ENCODE results near the gene SNX19.

Gene SNX19

DNA sequence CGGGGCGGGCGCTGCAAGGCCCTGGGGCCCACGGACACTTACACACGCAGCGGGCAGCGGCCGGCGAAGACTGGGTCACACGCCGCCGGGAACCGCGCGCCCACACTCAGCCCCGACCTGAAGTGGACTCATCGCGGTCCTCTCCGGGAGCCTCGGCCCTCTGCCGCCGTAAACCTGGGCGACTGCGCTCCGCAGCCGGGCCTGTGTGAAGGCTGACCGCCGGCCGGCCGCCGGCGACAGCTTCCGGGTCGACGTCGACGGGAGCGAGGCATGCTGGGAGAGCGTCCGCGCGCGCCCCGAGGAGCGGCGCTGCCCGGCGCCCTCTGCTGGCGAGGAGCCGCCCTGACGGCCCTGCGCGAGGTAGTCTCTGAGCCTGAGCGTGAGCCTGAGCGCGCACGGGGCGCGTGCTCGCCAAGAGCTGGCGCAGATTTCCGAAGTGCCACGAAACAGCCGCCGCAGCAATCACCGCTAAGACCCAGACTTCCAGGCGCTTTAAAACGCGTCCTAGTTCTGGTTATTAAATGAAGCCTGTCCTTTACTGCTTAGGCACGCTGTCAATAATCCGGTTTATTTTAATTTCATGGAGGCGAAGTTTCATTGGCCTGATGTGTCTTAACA is at the start of gene SNX19:
Gene SNX19, minus strand, starts transcription at position 242 of the 618 bp plus-strand sequence. CDS start 540 bp downstream, outside the sequence.
- Mint-ChIP-seq H3K4me1 (peaks cover 30% of the 10 kb centered on the region), H3K27me3 (ENCODE audit: low read depth, poor library complexity) (peaks cover 31% of the 10 kb centered on the region), H3K36me3 (ENCODE audit: low read depth) (peaks cover 33% of the 10 kb centered on the region), H3K4me3 (peak within 1 kb of the TSS; percentile 85), H3K27ac (no peak within 1 kb of the TSS), H3K9me3 (no peaks in the 10 kb centered on the region)
- DNase-seq = peak; percentile 96
- peak; percentile 83 for TF ChIP-seq CTCF (IDR thresholded peaks at IDR 0.05)

DNA sequence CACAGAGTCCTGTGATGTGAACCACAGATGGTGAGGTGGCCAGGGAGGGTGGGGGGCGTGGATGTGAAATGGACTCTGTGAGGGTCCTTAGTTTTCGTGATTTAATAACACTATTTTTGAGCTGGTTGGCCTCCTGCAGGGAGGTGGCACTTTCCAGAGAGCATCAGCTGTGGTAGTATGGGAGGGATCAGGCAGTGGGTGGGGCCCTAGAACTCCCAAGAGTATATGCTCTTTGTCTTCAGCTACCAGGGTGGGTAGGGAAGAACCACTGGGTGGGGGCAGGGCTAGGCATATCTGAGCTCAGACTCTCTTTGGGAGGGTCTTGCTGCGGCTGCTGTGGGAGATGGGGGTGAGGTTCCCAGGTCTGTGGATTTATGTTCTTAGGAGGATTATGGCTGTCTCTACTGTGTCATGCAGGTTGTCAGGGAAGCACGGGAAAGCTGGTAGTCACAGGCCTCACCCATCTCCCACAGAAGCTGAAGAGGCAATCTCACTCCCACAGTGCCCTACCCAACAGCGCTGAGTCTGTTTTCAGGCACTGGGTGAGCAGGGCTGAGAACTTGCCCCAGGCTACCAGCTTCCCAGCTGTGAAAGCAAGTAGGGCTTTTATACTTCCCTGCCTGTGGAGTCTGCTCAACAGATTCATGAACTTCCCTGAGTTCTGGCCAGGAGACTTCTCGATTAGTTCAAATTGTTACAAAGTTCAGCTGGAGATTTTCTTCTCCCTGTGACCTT is 47.9 kb upstream of the SNX19 start:
- Mint-ChIP-seq H3K27me3 (ENCODE audit: low read depth, poor library complexity) (peaks cover 20% of the 10 kb centered on the region), H3K36me3 (ENCODE audit: low read depth) (no peaks in the 10 kb centered on the region), H3K4me3 (no peak overlapping the region), H3K4me1 (no peaks in the 10 kb centered on the region), H3K9me3 (peaks cover 52% of the 10 kb centered on the region), H3K27ac (no peak overlapping the region)
- no peak for DNase-seq
- TF ChIP-seq CTCF (IDR thresholded peaks at IDR 0.05) = no peak

DNA sequence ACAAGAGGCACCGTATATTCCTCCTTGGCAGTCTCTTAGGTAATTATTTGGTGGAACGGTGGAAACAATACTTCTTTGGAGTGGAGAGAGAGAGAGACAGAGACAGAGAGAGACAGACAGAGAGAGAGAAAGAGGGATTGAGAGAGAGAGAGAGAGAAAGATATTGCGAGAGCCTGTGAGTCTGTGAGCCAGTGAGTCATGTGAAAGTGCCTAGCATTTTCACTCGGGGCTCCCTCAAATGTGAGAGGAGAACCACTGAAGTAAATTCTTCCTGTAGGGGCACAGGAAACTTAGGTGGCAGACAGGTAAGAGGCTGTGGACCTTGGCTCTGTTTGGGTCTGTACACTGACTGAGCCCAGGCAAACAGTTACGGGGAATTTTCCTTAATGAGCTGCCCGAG is 31.6 kb upstream of the SNX19 start:
- Mint-ChIP-seq H3K27ac (no peak overlapping the region), H3K27me3 (ENCODE audit: low read depth, poor library complexity) (peaks cover 22% of the 10 kb centered on the region), H3K4me3 (no peak overlapping the region), H3K9me3 (peaks cover 3% of the 10 kb centered on the region), H3K4me1 (no peaks in the 10 kb centered on the region), H3K36me3 (ENCODE audit: low read depth) (no peaks in the 10 kb centered on the region)
- no peak for DNase-seq
- no peak for TF ChIP-seq CTCF (IDR thresholded peaks at IDR 0.05)

DNA sequence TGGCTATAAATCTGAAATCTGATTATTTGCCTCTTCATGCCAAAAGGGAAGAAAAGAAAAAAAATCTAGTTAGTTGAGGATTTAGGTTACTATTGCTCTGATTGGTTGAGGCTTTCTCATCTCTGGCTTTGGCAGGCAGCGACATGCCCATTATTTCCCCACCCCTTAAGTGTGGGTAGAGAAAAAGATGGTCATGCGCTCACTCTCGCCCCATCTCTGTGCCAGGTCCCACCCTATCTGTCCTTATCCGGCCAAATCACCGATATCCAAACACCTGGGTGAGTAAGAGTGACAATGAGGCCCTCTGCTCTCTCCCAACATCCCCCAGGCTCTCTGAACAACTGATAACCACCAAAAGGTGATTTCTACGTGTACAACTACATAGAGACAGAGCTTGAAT is 31.2 kb upstream of the SNX19 start:
- no peak for DNase-seq
- Mint-ChIP-seq H3K36me3 (ENCODE audit: low read depth) (no peaks in the 10 kb centered on the region), H3K4me3 (no peak overlapping the region), H3K27ac (no peak overlapping the region), H3K27me3 (ENCODE audit: low read depth, poor library complexity) (peaks cover 22% of the 10 kb centered on the region), H3K9me3 (peaks cover 3% of the 10 kb centered on the region), H3K4me1 (no peaks in the 10 kb centered on the region)
- TF ChIP-seq CTCF (IDR thresholded peaks at IDR 0.05) = no peak

DNA sequence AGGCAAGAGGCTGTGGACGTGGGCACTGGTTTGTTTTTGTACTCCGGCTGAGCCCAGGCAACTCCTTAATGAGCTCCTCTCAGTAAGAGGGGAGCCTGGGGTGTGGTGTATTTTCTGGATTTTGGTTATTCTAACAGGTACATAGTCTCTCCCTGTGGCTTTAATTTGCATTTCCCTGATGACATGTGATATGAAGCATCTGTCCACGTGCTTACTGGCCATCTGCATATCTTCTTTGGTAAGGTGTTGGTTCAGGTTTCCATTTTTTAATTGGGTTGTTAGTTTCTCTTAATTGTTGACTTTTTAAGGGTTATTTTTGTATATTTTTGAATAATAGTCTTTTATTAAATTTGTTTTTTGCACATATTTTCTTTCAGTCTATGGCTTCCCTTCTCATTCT is 30.8 kb upstream of the SNX19 start:
- Mint-ChIP-seq H3K27ac (no peak overlapping the region), H3K4me1 (no peaks in the 10 kb centered on the region), H3K9me3 (peaks cover 3% of the 10 kb centered on the region), H3K36me3 (ENCODE audit: low read depth) (no peaks in the 10 kb centered on the region), H3K27me3 (ENCODE audit: low read depth, poor library complexity) (peaks cover 22% of the 10 kb centered on the region), H3K4me3 (no peak overlapping the region)
- TF ChIP-seq CTCF (IDR thresholded peaks at IDR 0.05) = no peak
- no peak for DNase-seq

GRCh38 chr11:130945896-130946295 is 29.6 kb upstream of the SNX19 start:
- no peak for DNase-seq
- Mint-ChIP-seq H3K27me3 (ENCODE audit: low read depth, poor library complexity) (peaks cover 22% of the 10 kb centered on the region), H3K4me3 (no peak overlapping the region), H3K9me3 (peaks cover 6% of the 10 kb centered on the region), H3K27ac (no peak overlapping the region), H3K4me1 (no peaks in the 10 kb centered on the region), H3K36me3 (ENCODE audit: low read depth) (no peaks in the 10 kb centered on the region)
- TF ChIP-seq CTCF (IDR thresholded peaks at IDR 0.05) = no peak

All from nephron progenitor cell (in vitro differentiated cells).